Smooth muscle cell (in vitro differentiated cells): ENCODE measurements around the gene BNC1. TPM values are rescaled to one million over a fixed set of nuclear protein-coding genes. Genes with fewer than 3 reads are reported as not detected.

Experiments used
- DNase-seq: peaks from one replicate; lab custom pipeline; 2025; ENCODE audit not compliant: unreplicated experiment; lab: John Stamatoyannopoulos, UW
- H2AFZ ChIP-seq: fragments of 200-600 bp; sonication (generic); 2 replicates; pipeline ENCODE4 v1.6.0; 2016; ENCODE audit warnings: antibody characterized with exemption, low read depth, mild to moderate bottlenecking
- H3F3A ChIP-seq: fragments of 200-600 bp; sonication (generic); 2 replicates; pipeline ENCODE4 v1.6.0; 2017; ENCODE audit warnings: antibody characterized with exemption, low read depth
- H3K27ac ChIP-seq: fragments of 200-600 bp; sonication (generic); 2 replicates; pipeline ENCODE4 v1.5.1; 2016; ENCODE audit warnings: low read depth, mild to moderate bottlenecking
- H3K27me3 ChIP-seq: fragments of 200-600 bp; sonication (generic); 2 replicates; pipeline ENCODE4 v1.6.1; 2016; ENCODE audit warnings: low read depth, mild to moderate bottlenecking
- H3K36me3 ChIP-seq: fragments of 200-600 bp; sonication (generic); 2 replicates; pipeline ENCODE4 v1.5.1; 2016; ENCODE audit warnings: low read depth
- H3K4me1 ChIP-seq: fragments of 200-600 bp; sonication (generic); 2 replicates; pipeline ENCODE4 v1.5.1; 2016; ENCODE audit warnings: low read depth
- H3K4me2 ChIP-seq: fragments of 200-600 bp; sonication (generic); 2 replicates; pipeline ENCODE4 v1.6.0; 2016; ENCODE audit warnings: mild to moderate bottlenecking
- H3K4me3 ChIP-seq: fragments of 200-600 bp; sonication (generic); 2 replicates; pipeline ENCODE4 v1.5.1; 2016; ENCODE audit warnings: mild to moderate bottlenecking
- H3K79me2 ChIP-seq: fragments of 200-600 bp; sonication (generic); 2 replicates; pipeline ENCODE4 v1.6.0; 2016; ENCODE audit warnings: low read depth, mild to moderate bottlenecking
- H3K9ac ChIP-seq: fragments of 200-600 bp; sonication (generic); 2 replicates; pipeline ENCODE4 v1.6.0; 2016; ENCODE audit warnings: low read depth
- H3K9me3 ChIP-seq: fragments of 200-600 bp; sonication (generic); replicated peaks from 2 replicates; pipeline ENCODE4 v1.5.1; 2016; ENCODE audit warnings: low read depth
- H4K20me1 ChIP-seq: fragments of 200-600 bp; sonication (generic); 2 replicates; pipeline ENCODE4 v1.6.0; 2016; ENCODE audit warnings: low read depth
- WGBS: methylation state at CpG from one replicate; pipeline ENCODE4 v1.1.7; 2016; ENCODE audit warnings: low lambda C conversion rate; 5-methylcytosine and 5-hydroxymethylcytosine counted together
- polyA plus RNA-seq: library from polyadenylated mRNA; unstranded; fragments of >200 nt; fragmentation: Nextera tagmentation; extraction: Ambion mirVana; gene quantifications from 2 replicates; pipeline ENCODE4 v1.2.1, GENCODE V29; 2016
- total RNA-seq: library from RNA; depleted of rRNA; stranded (reverse); fragments of >200 nt; gene quantifications from 2 replicates; pipeline ENCODE4 v1.2.3, GENCODE V29; 2014
- TF ChIP-seq, protein P1 (sequence below): fragments of 200-600 bp; sonication (generic); IDR thresholded peaks from 2 replicates; pipeline ENCODE4 v1.5.1; 2017; ENCODE audit warnings: borderline replicate concordance, mild to moderate bottlenecking, antibody characterized with exemption; ENCODE audit not compliant: insufficient read depth, poor library complexity, severe bottlenecking

BNC1 gene
- total and polyA plus RNA-seq, 2 experiments from 2014 or later, result 0.42 to 4.3 TPM

DNA sequence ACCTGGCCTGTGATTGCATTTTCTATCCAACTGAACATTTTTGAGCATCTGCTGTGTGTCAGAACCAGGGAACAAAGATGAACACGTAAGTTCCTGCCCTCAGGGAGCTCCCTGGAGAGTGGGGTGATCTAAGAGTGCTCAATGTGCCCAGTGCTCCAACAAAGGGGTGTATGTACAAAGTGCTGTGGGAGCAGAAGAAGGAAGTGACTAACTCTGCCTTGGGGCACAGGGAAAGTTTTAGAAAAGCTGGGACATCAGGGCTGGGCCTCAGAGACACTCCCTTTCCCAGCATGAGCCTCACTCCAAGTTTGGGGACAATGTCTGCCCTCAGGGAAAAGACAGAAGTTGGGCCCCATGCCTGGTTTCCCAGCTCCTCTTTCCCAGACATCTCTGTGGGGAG, 27.6 kb upstream of the BNC1 start:
- Histone ChIP-seq H3K79me2 (no peaks in the 10 kb centered on the region), H3K4me3 (no peak overlapping the region), H3K9ac (no peak overlapping the region), H3K36me3 (no peaks in the 10 kb centered on the region), H3K4me1 (no peaks in the 10 kb centered on the region), H2AFZ (no peak overlapping the region), H3K9me3 (no peaks in the 10 kb centered on the region), H3K4me2 (no peak overlapping the region), H3K27me3 (no peaks in the 10 kb centered on the region), H3F3A (no peaks in the 10 kb centered on the region), H3K27ac (no peak overlapping the region), H4K20me1 (no peaks in the 10 kb centered on the region)
- TF ChIP-seq, protein P1, sequence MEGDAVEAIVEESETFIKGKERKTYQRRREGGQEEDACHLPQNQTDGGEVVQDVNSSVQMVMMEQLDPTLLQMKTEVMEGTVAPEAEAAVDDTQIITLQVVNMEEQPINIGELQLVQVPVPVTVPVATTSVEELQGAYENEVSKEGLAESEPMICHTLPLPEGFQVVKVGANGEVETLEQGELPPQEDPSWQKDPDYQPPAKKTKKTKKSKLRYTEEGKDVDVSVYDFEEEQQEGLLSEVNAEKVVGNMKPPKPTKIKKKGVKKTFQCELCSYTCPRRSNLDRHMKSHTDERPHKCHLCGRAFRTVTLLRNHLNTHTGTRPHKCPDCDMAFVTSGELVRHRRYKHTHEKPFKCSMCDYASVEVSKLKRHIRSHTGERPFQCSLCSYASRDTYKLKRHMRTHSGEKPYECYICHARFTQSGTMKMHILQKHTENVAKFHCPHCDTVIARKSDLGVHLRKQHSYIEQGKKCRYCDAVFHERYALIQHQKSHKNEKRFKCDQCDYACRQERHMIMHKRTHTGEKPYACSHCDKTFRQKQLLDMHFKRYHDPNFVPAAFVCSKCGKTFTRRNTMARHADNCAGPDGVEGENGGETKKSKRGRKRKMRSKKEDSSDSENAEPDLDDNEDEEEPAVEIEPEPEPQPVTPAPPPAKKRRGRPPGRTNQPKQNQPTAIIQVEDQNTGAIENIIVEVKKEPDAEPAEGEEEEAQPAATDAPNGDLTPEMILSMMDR, result no peak
- DNase-seq, result no peak
- 76% methylated on average over 1 of the region's 1 CpG for WGBS

DNA sequence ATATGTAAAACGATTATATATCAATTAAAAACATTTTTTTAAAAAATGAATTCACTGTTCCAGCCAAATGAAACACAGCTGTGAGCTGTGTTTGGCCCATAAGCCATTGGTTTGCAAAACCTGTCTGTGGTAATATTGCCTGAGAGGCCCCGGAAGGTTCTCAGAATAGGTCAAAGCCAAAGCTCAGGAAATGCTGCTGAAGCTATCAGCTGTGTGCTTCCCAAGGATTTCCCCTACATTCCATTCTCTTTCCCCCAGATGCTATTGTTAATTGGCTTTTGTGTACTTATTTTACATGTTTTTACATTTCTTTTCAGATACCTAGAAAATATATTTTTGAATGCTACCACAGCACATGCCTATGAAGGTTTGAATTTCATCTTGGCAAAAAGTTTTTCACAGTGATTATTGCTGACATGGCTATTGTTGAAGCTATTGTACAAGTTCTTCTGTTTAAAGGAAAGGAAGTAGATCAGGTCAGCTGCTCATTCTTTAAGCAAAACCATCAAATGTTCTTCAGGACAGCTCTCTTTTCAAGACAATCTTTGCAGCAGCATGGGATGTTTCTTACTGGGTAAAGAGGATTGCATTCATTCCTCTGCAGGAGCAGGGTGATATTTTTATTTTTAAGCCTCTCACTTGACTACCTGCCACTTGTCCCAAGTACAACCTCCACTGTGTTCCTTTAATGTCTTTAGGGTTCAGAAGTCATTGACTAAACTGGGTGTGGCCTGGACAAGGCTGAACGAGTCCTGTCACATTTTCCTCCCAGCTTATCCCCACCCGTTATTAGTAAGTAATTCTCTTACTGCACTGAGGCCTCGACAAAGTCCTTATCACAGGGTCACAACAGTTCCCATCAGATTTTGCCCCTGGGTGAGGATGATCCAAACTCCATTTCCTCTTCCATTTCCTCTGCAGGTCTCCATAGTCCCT, 26.3 kb upstream of the BNC1 start:
- Histone ChIP-seq H3K79me2 (no peaks in the 10 kb centered on the region), H4K20me1 (no peaks in the 10 kb centered on the region), H3K9ac (no peak overlapping the region), H3K27me3 (no peaks in the 10 kb centered on the region), H3F3A (peaks cover 7% of the 10 kb centered on the region), H3K9me3 (no peaks in the 10 kb centered on the region), H3K27ac (no peak overlapping the region), H2AFZ (no peak overlapping the region), H3K36me3 (no peaks in the 10 kb centered on the region), H3K4me3 (no peak overlapping the region), H3K4me1 (peaks cover 8% of the 10 kb centered on the region), H3K4me2 (no peak overlapping the region)
- TF ChIP-seq, protein P1, result no peak
- DNase-seq, result no peak
- 54% methylated on average over 5 of the region's 5 CpGs for WGBS

DNA sequence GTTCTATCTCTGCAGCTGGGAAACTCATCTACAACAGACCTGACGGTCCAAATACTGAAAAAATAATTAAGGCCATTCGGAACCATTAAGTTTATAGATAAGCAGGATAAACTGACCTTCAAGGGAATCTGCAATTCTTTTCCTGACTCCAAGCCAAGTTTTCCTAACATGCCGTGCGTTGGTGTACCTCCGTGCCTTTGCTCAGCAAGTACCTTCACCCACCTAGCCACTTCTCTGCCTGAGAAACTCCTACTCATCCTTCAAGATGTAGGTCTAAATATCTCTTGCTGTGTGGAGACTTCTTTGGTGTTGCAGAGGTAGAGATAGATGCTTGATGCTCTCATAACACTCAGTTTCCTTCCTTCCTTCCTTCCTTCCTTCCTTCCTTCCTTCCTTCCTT, 24.2 kb upstream of the BNC1 start:
- H3K4me1 ChIP-seq, result peaks cover 15% of the 10 kb centered on the region

More for the DNA sequence above, 24.2 kb upstream of the BNC1 start:
- H3K9ac ChIP-seq, result no peak overlapping the region
- H3K4me3 ChIP-seq, result no peak overlapping the region
- H3K27ac ChIP-seq, result no peak overlapping the region
- H3F3A ChIP-seq, result peaks cover 7% of the 10 kb centered on the region
- H3K79me2 ChIP-seq, result no peaks in the 10 kb centered on the region
- no peak overlapping the region for H3K4me2 ChIP-seq
- TF ChIP-seq, protein P1, result no peak
- H3K9me3 ChIP-seq, result no peaks in the 10 kb centered on the region
- no peaks in the 10 kb centered on the region for H3K36me3 ChIP-seq
- no peaks in the 10 kb centered on the region for H4K20me1 ChIP-seq
- DNase-seq, result no peak
- H2AFZ ChIP-seq, result no peak overlapping the region
- no peaks in the 10 kb centered on the region for H3K27me3 ChIP-seq
- WGBS, result 97% methylated on average over 5 of the region's 5 CpGs
